NCI-H1694 treated with DMSO at 0.1 percent for 48 hours (cell line): ENCODE data around the gene WDR13.
"Not testable (repeated sequence)": the region's sequence is repeated elsewhere in the genome, so short reads cannot be mapped to it uniquely, and the experiment has no call there.

Experiments
- DNase-seq: peaks from one replicate; lab custom pipeline; 2025; lab: John Stamatoyannopoulos, UW

Gene WDR13

GRCh38 chrX:48597353-48598264 lies at the start of gene WDR13:
Gene WDR13, plus strand, starts transcription at chrX:48597492. Its CDS starts 505 bp downstream, at chrX:48597997.
- peak; percentile 82 for DNase-seq

GRCh38 chrX:48548871-48549270 lies 48.4 kb upstream of the WDR13 start:
- no peak for DNase-seq

- DNase-seq, result not testable (repeated sequence)
Observed at GRCh38 chrX:48555731-48556325, 41.5 kb upstream of the WDR13 start.

GRCh38 chrX:48558271-48558670 lies 39.0 kb upstream of the WDR13 start:
- no peak for DNase-seq

- DNase-seq, result no peak
Observed at GRCh38 chrX:48559636-48560035, 37.7 kb upstream of the WDR13 start.

GRCh38 chrX:48560056-48560455 lies 37.2 kb upstream of the WDR13 start:
- no peak for DNase-seq

- no peak for DNase-seq
Observed at GRCh38 chrX:48560681-48561080, 36.6 kb upstream of the WDR13 start.

- DNase-seq, result no peak
Observed at GRCh38 chrX:48569958-48570357, 27.3 kb upstream of the WDR13 start.

- no peak for DNase-seq
Observed at GRCh38 chrX:48573690-48574269, 23.5 kb upstream of the WDR13 start.

- peak; percentile 89 for DNase-seq
Observed at GRCh38 chrX:48574270-48575266, 22.7 kb upstream of the WDR13 start, which contains the start of gene RBM3. Gene RBM3, plus strand, starts transcription at chrX:48574484. Its CDS starts 697 bp downstream, at chrX:48575181.

GRCh38 chrX:48575642-48576041 lies 21.6 kb upstream of the WDR13 start:
- DNase-seq, result no peak

GRCh38 chrX:48576108-48576507 lies 21.2 kb upstream of the WDR13 start:
- DNase-seq, result no peak

- no peak for DNase-seq
Observed at GRCh38 chrX:48578661-48579128, 18.6 kb upstream of the WDR13 start.

GRCh38 chrX:48579259-48579658 lies 18.0 kb upstream of the WDR13 start:
- DNase-seq, result no peak

- DNase-seq, result no peak
Observed at GRCh38 chrX:48580662-48581061, 16.6 kb upstream of the WDR13 start.

GRCh38 chrX:48584698-48585097 lies 12.6 kb upstream of the WDR13 start:
- no peak for DNase-seq

GRCh38 chrX:48589482-48590162 lies 7.7 kb upstream of the WDR13 start:
- DNase-seq, result no peak

- DNase-seq, result no peak
Observed at GRCh38 chrX:48590203-48591103, 6.8 kb upstream of the WDR13 start.

GRCh38 chrX:48591255-48591791 lies 6.0 kb upstream of the WDR13 start:
- DNase-seq, result no peak

- DNase-seq, result no peak
Observed at GRCh38 chrX:48592971-48593370, 4.3 kb upstream of the WDR13 start.
